CD4-positive, alpha-beta T cell treated with Interleukin-12 subunit alpha and Interleukin-12 subunit beta, for 1 hour (primary cell): ENCODE results near the gene GLB1L.

Experiments used
- DNase-seq: peaks from one replicate; pipeline ENCODE4 v3.0.0-alpha.2; 2020

GLB1L gene

DNA sequence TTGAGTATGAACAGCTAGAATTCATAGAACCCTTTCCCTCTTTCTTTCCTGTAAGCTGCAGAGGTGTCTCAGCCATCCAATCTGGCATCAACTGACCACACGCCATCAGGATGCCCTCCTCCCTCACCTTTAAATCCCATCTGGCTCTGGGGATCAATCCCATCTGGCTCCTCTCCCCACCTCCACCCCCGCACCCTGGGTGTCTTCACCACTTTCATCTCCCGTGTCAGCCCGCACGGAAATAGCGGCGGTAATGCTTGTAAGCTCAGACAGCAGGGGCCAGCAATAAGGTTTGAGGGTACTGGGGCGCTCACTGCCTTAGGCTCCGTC, 7.3 kb upstream of the GLB1L start:
- DNase-seq: no peak

DNA sequence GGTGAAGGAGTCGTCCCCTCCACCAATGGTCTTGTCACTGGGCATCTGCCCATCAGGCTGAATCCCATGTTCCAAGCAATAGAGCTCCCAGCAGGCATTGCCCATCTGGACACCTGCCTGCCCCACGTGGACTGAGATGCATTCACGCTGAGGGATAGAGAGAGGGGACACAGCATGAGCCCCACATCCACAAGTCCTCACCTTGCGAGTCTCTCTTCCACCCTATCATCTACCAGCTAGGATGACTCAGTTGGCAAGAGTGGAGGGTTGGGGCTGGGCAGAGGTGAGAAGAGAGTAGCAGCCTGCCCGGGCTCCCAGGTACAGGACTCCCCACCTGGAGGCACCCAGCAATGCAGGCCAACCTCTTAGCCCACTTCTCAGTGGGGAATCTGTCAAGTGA, 6.8 kb upstream of the GLB1L start:
- peak; percentile 28 for DNase-seq

DNA sequence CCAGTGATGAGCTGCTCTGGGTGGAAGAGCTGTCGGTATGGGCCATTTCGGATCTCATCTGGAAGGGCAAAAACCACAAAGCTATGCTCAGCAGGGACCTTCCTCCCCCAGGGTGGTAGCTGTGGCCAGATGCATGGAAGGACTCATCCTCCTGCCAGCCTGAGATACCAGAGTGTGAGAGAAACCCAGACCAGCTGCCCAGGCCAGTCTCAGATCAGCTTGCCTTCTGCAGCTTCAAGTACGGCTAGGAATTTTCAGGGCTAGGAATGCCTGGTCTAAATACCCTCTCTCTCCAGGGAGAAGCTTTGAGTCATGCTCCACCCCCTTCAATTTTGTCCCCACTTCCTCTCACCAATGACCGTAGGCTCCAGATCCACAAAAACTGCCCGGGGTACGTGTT, 6.4 kb upstream of the GLB1L start:
- DNase-seq: no peak

DNA sequence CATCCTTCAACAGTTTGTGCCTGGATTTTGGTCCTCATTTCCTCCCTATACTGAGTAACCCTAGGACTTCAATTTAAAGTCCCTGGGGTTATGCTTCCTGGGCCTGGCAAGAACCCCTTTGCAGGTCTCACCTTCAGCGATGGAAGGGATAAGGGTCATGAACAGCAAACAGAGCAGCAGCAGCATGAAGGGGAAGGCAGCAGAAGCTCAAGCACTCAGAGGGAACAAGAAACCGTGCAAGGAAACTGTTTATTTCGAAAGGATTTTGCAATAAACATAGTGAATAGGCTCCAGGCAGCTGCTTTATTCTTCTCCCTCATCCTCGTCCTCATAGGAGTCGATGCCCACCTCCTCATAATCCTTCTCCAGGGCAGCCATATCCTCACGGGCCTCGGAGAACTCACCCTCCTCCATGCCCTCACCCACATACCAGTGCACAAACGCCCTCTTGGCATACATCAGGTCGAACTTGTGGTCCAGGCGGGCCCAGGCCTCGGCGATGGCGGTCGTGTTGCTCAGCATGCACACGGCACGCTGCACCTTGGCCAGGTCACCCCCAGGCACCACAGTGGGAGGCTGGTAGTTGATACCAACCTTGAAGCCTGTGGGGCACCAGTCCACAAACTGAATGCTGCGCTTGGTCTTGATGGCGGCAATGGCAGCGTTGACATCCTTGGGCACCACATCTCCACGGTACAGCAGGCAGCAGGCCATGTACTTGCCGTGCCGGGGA, 5.0 kb upstream of the GLB1L start:
- no peak for DNase-seq

DNA sequence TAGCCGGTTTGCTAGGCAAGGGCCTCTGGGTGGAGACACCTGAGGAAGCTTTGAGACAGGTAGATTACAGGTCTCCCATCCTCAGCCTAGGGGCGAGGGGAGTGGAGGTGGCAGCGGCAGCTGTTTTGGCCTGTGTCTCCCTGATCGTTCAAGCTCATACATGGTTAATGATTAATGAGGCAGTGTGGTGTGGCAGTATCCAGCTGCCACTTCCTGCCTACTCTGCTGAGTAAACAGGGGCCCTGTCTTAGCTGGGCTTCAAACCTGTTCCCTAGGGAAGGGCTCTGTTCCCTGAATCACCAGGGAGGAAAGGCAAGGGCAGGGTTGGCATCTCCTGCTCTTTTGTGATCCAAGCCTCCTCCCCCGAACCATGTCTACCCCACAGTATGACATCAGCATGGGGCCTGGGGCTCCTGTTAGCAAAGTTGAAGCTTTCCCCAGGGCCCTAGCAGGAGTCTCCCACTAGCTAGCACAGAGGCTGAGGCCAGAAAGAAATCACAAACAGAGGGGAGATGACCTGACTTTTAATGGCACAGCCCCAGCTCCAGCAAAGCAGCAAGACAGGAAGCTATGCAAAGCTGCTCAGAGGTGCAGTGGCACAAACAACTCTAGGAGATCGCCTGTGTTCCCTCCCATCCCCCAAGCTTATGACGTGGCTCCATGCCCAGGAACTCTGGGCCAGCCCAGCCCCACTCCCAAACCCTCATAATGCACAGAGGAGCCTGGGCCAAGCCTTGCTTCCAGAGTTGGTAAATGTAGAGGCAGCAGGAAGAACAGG, 4.1 kb upstream of the GLB1L start:
- DNase-seq: peak; percentile 68

DNA sequence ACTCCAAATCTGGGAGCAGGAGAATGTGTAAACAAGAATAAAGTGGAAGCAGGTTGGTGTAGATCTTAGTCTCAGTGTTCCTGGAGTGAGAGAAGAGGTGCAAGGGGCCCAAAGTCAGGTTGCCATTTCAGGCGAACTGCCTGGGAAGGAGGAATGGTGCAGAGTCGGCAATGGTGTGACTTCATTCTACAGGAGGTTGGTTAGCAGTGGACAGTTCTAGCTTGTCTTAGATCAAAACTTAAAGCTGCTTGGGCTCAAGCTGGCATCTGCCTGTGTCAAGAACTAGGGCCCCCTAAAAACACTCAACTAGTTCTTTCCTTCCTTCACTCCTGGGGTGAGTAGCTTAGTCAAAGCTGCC, 3.6 kb upstream of the GLB1L start:
- no peak for DNase-seq

DNA sequence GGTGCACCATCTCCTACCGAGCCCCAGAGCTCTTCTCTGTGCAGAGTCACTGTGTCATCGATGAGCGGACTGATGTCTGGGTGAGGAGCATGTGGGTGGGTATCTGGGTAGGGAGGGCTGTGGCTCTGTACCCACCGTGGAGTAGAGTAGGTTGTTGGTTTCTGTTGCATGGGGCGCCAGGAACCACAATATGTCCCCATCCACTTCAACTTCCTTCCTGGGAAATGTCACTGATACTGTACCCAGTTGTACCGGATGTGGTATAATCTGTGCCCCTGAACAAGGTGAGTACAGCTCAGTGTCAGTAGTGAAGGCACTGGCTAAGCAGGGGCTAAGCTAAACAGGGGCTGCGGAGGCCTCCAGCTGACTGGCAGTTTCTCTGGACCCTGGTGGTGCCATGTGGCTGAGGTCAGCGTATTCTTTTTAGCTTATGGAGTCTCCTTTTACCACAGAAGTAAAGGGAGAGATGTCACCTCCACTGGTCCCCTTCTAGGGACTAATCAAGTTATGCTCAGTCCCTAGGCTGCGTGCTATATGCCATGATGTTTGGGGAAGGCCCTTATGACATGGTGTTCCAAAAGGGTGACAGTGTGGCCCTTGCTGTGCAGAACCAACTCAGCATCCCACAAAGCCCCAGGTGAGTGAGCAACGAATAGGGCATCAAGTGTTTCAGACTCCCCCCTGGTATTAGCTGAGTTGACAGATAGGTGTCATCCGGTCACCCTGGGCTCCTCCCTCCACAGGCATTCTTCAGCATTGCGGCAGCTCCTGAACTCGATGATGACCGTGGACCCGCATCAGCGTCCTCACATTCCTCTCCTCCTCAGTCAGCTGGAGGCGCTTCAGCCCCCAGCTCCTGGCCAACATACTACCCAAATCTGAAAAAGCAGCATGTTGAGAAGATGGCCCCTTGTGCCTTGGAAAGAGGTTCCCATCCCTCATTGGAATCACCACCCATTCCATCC, 2.7 kb upstream of the GLB1L start:
- DNase-seq: peak; percentile 82

DNA sequence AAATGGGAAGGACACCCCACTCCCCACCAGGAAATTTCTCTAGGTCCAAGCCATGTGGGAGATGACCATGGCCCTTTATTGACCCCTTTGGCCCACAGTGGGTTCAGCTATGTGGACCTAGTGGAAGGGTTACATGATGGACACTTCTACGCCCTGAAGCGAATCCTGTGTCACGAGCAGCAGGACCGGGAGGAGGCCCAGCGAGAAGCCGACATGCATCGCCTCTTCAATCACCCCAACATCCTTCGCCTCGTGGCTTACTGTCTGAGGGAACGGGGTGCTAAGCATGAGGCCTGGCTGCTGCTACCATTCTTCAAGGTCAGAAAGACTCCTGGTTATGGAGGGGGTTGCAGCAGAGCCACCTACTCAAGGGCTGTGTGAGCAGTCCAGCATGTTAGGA, 1.3 kb upstream of the GLB1L start:
- no peak for DNase-seq

DNA sequence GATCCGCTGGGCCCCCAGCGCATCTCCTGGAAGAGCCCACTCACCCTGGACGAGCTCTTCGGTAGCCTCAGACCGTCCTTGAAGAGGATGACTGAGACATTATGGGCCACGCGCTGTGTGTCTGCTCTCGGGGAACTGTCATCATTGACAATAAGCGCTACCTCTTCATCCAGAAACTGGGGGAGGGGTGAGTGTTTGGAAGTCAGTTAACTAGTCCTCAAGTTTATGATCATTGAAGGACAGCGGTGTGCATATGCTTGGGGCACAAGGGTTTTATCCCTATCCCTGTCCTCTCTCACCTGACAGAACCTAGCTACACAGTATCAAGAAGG, 621 bp upstream of the GLB1L start:
- no peak for DNase-seq

DNA sequence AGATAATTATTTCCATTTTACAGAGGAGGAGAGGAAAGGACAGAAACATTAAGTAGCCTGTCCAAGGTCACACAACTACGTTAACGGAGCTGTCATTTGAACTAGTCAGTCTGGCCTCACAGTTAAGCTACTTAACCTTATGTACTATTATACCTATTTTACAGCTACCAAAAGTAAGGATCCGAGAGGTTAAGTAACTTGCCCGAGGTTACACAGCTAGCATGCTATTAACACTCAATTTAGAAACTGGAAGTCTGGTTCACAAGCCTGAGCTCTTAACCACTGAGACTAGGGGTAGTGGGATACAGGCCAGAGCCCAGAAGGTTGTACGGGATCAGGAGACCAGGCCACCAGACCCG, 476 bp downstream of the GLB1L start:
- no peak for DNase-seq

DNA sequence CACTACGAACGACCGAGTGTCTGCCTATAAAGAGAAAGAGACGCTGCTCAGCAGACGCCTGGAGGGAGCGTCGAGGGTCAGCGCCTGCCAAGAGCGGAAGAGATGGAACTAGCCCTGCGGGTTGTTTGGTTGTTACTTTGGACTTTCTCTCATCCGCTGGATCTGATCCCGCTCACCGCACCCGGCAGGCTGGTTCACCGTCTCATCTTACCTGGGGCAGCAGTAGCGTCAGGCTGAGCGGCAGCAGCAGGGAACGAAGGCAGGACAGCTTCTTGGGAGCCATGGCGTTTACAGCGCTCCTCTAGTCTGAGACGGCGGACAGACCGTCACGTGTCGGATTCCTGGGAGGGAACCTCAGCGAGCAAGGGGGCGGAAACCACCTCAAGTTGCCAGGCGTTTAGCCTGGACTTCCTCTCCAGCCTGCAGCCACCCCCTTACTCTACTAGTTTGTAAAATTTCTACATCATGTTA, 1.9 kb downstream of the GLB1L start:
- DNase-seq: no peak

DNA sequence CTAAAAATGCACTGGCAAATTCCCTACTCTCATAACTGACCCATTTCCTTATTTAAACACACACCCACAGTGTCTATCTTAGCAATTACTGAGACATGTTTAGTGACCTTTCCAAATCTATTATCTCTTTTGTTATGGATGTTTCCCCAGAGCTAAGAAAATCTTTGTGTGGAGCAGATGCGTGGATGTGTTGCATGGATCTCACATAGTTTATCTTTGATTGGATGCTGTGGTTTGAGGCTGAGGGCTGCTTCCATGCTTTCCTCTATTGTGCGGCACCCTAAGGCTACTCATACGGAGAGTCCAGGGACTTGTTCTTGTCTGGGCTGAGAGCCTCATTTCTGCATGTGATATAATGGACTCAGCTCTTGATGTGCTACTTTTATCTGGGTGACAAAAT, 10.9 kb downstream of the GLB1L start:
- no peak for DNase-seq

DNA sequence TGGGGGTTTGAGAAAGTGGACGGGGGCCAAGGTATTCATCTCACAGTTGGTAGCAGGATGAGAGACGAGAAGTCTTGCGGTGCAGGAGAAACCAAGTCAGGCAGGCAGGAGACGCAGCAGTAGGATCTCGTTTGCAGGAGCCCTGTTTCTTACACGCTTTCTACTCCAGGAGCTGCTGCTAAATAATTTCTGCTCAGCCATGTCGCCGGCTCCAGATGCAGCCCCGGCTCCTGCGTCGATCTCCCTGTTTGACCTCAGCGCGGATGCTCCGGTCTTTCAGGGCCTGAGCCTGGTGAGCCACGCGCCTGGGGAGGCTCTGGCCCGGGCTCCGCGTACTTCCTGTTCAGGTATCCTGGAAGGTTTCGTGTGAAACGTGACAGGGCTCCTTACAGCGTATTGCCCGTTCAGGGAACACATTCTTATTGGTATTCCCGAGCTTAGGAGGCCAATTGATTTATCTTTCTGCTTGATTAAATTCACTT, 15.1 kb downstream of the GLB1L start:
- peak; percentile 39 for DNase-seq

DNA sequence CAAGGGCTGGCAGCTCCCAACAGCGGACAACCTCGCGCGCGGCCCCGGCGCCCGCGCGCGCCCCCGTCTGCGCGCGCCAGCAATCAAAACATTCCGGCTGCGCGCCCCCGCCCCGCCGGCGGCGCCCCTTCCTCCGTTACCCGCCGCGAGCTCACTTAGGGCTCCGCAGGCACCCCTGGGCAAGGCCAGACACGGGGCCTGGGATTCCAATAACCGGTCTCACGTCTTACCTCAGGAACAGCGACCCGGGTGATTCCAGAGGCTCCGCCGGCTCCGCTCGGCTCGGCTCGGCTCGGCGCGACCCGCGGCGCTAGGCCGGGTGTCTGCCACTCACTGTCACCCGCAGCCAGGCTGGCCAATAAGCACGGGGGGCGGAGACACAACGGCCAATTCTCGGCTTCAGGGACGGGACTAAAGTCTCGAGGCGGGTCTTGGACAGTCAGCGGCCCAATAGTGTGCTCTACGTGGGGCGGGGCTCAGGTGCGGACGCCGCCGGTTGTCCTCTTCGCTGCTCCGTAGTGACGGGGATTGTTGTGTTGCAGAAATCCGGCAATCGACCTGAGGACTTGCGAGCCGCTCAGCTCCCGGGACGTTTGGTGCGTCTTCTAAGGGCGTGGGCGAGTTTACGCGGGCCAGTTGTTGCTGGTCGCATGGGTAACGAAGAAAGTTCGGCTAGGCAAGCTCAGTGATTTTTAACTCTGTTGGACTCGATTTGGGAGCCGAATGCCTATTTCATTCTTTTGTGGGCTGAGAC, 15.8 kb downstream of the GLB1L start, which contains the start of the genes ANKZF1 and ATG9A:
Gene ANKZF1, plus strand, starts transcription at position 502 of the 754 bp plus-strand sequence. CDS start 452 bp downstream, outside the sequence.
Gene ATG9A, minus strand, starts transcription at position 332 of the 754 bp plus-strand sequence. CDS start 1,612 bp downstream, outside the sequence.
- DNase-seq: peak; percentile 99

DNA sequence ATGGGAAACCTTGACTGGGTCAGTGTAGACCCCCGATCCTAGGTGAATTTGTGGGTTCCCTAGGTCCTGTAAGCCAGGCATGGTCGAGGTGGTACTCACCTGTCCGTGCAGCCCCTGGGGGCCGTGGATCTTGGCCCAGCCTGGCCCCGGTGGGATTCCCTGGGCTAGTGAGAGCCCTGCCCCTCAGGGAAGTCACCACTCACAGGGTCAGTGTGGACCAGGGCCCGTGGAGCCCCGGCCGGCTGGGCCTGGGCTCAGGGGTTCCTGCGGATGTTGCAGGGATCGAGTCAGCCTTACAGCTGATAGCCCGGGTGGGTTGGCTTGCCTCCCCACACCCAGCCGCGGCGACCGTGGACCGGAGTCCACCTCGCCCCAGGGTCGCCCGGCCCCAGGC, 16.3 kb downstream of the GLB1L start:
- DNase-seq: no peak

DNA sequence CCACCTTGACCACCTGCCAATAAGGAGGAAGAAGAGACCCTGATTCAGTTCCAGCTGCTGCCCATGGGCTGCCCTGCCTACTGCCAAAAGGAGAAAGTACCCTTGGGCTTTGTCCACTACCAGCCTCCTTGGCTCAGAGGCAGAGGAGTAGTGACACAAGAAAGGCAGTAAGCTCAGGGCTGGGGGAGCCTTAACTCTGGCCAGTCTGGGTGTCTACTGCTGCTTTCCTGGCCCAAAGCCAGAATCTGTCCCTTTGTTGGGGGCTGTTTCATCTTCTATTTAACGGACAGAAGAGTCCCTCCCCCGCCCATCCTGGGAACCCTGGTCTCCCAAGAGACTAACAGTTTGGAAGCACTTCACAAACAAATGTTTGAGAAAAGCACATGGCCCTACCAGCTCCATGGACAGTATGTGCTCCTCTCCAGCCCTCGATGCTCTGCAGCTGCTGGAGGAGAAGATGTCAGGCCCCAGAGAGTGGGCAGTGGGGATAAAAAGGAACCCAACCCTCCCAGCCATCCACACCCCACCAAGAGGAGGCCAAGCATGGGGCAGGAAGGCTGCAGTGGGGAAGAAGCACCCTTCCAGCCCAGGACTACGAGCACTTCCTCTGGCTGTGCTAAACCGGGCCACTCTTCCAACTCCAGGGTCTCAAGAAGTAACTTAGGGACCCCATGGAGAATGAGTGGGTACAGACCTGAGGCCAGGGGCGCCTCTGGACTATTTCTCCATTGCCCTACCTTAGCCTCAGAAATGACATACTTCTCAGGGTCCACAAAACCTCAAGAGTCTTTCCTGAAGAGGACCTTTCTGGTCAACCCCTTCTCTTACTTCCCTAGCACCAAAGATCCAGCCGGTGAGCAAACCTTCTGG, 17.0 kb downstream of the GLB1L start:
- DNase-seq: no peak

DNA sequence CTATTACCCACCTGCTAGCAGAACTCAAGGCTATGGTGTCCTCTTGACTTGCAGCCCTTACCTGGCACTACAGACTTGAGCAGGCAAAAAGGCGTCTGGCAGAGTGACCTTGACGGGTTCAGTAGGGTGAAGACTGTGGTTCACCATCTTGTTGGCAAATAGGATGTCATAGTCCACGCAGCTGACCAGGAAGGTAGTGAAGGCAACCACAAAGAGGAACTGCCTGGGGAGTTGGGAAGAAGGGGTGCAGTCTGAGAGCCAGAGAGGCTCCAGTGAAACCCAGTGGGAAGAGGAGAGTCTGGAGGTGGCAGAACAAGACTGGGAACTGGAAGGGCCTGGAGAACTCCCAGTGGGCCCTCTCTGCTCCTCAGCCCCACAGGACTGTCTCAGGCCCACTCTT, 19.9 kb downstream of the GLB1L start:
- no peak for DNase-seq

DNA sequence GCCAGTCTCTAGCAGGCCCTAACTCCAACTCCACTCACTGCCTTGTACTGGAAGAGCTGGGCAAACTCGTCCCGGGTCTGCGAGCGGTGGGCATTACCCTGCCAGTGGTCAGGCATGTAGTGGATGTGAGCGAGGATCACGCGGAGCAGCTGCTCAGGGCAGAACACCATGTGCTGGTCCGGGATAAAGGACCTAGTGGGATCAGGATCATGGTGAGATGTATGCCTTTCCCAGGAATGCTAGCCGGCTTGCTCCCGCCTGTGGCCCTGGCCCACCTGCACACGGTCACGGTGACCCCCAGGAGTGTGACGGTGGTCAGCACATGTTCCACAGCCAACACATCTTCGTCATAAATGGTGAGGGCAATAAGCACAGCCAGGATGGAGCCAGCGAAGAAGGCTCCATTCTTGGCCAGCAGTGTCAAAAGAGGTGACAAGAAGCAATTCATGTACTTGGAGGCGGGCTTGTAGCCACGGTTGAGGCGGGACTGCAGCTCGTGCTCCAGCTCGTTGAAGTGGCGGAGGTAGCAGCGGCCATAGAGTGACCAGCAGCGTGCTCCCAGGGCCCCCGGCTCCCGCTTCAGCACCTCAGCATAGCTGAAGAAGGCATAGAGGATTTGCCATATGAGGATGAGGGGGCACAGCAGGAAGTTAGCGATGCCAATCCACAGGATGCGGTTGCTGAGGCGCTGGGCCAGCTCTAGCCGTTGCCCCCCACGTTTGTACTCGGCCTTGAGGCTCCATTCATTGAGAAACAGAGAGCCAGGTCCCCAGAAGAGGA, 21.2 kb downstream of the GLB1L start:
- DNase-seq: no peak

DNA sequence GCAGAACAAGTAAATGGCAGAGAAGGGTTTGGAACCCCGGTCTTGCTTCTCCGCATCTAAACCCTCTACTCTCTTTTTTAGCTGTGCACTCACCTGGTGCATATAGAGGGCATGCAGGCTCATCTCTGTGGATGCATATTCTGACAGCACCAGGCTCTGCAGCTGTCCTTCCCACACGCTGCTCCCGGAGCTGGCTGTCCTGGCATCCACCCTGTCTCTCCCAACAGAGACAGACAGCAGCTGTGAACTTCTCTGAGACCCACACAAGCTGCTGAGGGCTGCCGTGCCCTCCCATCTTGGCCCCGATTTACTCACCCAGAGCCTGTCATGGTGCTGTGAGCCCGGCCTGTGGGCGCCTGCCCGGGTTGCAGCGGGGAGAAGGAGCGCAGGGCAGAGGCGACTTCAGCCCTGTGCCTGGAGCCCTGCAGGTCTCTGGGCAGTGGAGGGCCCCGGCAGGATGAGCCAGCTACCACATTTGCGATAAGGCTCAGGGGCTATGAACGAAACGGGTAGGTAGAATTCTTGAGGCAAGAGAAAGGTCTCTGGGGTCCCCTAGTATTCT, 23.2 kb downstream of the GLB1L start:
- DNase-seq: no peak

DNA sequence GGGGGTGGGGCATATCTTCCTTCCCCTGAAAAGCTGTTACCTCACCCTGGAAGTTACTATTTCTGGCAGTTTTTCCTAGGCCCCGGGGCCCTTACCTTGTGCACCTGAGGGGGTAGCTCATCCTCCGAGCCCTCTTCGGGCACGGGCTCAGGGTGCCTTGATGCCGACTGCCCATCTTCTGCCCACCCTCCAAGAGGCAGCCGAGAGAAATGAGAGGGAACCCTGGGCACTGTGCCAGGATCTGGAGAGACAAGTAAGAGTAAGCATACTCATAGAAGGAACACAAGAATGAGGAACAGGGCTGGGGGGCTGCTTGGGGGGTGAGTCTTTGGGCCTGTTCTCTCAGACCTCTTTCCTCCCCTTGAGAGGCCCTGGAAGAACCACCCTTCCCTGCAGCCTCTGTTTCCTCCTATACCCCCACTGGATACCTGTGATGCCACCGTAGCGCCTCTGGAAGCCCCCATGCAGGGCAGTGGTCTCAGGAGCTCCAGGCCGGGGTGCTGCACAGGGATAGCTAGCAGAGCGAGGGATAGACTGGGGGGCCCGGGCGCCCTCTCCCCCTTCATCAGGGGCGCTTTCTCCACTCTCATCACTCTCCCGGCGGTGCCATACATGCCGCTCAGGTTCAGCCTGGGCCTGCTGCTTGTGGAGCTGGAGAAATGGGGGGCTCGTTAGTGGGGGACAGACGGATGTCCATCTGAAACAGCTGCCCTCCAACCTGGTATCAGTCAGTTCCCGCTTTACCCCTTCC, 24.4 kb downstream of the GLB1L start:
- DNase-seq: no peak
